GM18511 (cell line): ENCODE results near the gene DLEC1.
"Not testable (repeated sequence)": the region's sequence is repeated elsewhere in the genome, so short reads cannot be mapped to it uniquely, and the experiment has no call there.

ENCODE experiments used
- ATAC-seq: cut with Tn5 transposase; IDR thresholded peaks from one replicate; pipeline ENCODE4 v1.9.1; 2021; ENCODE audit warnings: mild to moderate bottlenecking, moderate library complexity; ENCODE audit not compliant: unreplicated experiment

Gene DLEC1

GRCh38 chr3:38119821-38120692 lies 81.0 kb downstream of the DLEC1 start:
- no peak for ATAC-seq

DNA sequence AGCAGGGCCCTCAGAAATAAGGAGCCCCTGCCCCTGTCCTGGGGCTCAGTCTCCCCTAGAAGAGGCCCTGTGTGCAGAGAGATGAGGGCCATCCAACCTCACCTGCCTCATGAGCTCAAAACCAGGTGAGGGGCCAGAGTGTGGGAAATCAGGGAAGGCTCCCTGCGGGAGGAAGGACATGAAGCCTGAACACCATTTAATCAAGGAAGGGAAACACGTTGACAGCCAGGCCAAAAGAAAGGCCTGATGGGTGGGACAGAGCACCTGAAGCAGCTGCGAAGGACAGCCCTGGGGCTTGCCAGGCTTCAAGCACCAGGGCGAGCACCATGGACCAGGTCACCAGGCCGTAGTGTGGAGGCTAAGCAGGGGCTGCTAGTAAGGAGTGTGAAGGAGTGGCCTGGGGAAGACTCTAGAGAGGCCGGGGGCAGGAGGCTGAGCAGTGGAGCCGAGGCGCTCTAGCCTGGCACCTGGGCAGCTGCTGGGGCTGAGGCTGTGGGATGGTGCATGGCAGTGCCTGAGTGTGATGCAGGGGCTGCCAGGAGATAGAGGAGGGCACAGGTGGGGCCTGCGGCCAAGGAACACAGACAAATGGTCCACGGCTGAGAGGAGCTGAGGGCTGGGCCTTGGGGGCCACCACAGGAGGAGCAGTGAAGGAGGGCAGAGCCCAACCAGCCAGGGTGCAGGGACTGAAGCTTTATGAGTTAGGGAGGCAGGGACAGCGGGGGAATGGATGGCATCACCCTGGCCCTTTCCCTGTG lies 81.9 kb downstream of the DLEC1 start:
- no peak for ATAC-seq

DNA sequence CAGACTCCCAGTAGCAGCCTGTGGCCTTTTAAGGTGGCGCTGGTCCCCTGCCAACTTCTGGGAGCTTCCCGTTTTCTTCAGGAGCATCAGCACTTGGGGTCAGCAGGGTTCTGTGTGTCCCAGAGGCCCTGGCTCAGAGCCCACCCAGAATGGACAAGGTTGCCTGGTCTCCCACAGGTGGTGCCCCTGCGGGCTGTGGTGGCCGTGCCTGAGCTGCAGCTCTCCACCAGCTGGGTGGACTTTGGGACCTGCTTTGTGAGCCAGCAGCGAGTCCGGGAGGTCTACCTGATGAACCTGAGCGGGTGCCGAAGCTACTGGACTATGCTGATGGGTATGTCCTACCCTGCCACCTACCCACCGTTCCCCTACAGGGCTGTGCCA lies 82.4 kb downstream of the DLEC1 start:
- ATAC-seq, result no peak

DNA sequence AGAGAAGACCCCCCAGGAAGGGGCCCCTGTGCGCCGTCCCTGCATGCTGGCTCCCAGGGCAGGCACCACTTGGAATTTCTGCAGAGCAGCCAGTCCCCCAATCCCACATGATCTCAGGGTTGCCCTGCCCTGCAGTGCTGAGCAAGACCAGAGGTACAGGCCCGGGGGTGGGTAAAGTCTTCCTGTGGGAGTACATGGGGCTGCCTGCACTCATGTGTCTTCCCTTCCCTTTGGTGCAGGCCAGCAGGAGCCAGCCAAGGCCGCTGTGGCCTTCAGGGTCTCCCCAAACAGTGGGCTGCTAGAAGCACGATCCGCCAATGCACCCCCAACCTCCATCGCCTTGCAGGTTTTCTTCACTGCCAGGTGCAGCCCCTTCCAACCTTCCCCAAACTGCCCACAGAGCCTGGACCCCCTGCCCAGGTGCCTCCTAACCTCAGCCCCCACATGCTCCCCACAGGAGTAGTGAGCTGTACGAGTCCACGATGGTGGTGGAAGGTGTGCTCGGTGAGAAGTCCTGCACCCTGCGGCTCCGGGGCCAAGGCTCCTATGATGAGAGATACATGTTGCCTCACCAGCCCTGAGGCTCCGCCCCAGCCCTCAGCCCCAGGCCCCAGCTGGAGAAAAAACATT lies 82.9 kb downstream of the DLEC1 start:
- ATAC-seq, result no peak

DNA sequence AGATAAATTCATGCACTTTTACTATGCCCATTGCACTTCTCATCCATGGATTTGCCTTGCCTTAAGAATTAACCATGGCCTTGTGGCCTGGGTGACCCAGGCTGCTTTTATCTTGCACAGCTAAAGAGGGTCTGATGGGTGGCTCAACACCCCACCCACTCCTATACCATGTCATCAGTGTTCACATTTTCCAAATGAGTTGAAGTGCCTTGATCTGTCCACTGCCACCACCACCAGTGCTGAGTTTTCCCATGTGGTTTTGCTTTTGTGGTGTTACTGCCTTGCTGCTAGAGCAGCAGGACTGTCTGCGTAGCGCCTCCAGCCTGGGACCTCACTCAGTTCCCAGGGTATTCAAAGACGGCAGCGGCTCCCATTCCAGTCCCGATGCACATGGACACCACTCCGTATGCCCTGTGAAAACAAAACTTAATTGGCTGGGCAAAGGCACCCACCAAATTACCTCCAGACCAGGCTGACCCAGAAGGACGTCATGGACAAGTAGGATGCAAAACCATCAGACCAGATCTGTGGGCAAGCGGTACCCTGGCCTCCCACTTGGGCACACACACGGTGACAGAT lies 83.8 kb downstream of the DLEC1 start:
- ATAC-seq, result no peak

- ATAC-seq, result no peak
Observed at GRCh38 chr3:38124324-38125122, 85.5 kb downstream of the DLEC1 start.

GRCh38 chr3:38125305-38126120 lies 86.5 kb downstream of the DLEC1 start:
- no peak for ATAC-seq

DNA sequence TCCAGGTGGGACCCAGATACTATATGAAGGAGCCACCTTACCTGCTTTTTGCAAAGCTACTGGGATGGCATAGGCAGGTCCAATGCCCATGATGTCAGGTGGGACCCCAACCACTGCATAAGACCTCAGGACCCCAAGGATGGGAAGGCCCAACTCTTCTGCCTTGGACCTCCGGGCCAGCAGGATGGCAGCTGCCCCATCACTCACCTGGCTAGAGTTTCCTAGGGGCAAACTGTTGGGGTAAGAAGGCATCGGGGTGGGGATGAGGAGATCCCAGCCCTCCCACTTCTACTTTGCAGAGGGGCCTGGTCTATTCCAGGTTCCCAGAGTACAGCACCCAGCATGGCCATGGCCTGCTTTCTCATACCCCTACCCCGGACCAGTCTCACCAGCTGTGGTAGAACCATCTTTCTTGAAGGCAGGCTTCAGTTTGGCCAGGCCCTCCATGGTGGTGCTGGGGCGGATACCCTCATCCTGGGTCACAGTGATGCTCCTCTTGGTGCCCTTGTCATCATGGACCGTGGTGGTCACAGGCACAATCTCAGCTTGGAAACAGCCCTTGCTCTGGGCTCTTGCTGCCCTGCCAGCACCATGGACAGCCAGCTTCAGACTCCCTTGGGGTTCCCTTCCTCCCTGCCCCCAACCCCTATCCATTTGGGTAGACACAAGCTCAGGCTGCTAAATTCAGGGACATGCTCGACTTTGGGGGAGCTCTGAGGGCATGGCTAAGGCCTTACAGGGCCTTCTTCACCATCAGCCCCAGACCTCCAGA lies 87.3 kb downstream of the DLEC1 start:
- no peak for ATAC-seq

- ATAC-seq, result no peak
Observed at GRCh38 chr3:38127611-38128302, 88.7 kb downstream of the DLEC1 start.

GRCh38 chr3:38128303-38128655 lies 89.3 kb downstream of the DLEC1 start:
- no peak for ATAC-seq

- no peak for ATAC-seq
Observed at GRCh38 chr3:38129058-38129457, 90.0 kb downstream of the DLEC1 start.

DNA sequence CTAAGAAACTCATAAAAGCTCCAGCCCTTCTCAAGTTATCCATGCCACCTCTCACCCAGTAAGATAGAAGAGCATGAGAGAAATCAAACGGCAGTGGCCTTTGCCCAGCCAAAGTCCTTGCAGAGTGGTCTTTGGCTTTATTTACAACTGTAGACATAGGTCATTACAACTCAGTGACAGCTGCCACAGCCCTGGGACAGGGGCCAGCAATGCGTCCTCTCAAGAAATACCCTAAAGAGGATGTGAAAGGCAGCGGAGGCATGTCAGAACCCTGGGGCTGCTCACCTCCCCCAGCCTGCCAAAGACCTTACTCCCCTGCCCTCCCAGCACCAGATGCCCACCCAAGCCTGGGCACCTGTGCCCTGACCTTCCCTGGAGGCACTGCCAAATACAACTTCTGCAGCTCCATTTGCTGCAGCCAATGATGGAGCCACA lies 91.6 kb downstream of the DLEC1 start:
- no peak for ATAC-seq

- no peak for ATAC-seq
Observed at GRCh38 chr3:38131621-38132369, 92.8 kb downstream of the DLEC1 start.

DNA sequence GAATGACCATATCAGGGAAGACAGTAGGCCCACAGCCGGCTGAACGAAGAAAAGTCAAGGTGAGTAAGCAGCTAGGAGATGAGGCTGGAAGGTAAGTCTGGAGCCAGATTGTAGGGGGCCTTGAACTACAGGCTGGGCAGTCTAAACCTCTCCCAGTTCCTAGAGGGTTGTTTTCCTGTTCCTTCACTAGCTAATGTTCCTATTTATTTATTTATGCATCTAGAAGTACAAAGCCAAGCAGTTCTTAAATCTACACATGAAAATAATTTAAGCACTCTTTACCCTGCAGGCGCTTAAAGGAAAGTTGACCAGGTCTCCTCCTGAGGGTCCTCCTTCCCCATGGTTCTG lies 94.2 kb downstream of the DLEC1 start:
- ATAC-seq, result no peak

DNA sequence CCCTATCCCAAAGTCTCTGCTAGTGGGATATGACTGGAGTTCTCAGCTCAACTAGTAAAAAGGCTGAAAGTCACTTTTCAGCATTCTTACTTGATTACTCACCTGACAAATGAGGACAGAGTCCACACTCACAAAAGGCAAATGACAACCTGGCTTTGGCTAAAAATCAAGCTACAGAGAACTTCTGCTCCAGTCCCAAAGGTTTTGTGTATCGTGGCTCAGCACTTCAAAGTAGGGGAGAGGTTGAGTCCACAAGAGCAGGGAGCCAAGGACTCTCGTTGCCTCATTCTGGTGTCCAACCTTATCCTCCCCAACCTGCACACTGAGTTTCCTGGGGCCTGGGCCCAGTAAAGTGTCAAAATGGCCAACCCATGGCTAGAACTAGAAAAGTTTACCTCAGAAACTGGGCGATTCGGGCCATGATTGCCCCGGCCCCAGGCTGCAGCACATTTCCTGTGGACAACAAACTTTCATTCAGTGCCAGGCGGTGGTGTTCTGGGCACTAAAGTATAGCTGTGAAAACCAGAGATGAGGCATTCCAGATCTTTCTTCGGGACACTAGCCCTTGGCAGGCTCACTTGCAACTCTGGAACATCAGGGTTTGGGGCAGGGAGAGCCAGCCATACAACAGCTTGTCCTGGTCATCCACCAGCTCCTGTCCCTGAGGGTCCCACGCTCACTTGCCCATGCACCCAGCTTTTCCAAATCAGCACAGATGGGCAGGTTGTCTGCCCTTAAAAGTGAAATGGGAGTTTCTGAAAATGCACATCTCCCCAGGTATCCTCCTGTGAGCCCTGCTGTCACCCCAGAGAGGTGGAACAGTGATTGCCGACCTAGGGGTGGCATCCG lies 94.8 kb downstream of the DLEC1 start:
- no peak for ATAC-seq

DNA sequence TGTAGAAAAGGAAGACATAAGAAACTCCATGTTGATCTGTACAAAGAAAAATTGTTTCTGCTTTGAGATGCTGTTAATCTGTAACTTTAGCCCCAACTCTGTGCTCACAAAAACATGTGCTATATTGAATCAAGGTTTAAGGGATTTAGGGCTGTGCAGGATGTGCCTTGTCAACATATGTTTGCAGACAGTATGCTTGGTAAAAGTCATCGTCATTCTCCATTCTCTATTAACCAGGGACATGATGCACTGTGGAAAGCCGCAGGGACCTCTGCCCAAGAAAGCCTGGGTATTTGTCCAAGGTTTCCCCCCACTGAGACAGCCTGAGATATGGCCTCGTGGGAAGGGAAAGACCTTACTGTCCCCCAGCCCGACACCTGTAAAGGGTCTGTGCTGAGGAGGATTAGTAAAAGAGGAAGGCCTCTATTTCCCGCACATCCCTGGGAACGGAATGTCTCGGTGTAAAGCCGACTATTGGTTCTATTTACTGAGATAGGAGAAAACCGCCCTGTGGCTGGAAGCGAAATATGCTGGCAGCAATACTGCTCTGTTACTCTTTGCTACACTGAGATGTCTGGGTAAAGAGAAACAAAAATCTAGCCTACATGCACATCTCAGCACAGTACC lies 95.6 kb downstream of the DLEC1 start:
- not testable (repeated sequence) for ATAC-seq
